ENCODE results near the gene AP3B1.

Gene AP3B1

GRCh38 chr5:77971776-77972468, 322.6 kb downstream of the AP3B1 start:
- DNase-seq (ENCODE audit: low read depth, low spot score): no peak

GRCh38 chr5:77970891-77971290, 323.6 kb downstream of the AP3B1 start:
- DNase-seq (ENCODE audit: low read depth, low spot score): no peak

- DNase-seq (ENCODE audit: low read depth, low spot score): no peak
Observed at GRCh38 chr5:77963795-77964194, 330.7 kb downstream of the AP3B1 start.

GRCh38 chr5:77960863-77961396, 333.6 kb downstream of the AP3B1 start:
- no peak for DNase-seq (ENCODE audit: low read depth, low spot score)

GRCh38 chr5:77960305-77960704, 334.2 kb downstream of the AP3B1 start:
- DNase-seq (ENCODE audit: low read depth, low spot score): no peak

- no peak for DNase-seq (ENCODE audit: low read depth, low spot score)
Observed at GRCh38 chr5:77958642-77959330, 335.7 kb downstream of the AP3B1 start.

GRCh38 chr5:77957931-77958521, 336.5 kb downstream of the AP3B1 start:
- no peak for DNase-seq (ENCODE audit: low read depth, low spot score)

GRCh38 chr5:77957516-77957915, 337.0 kb downstream of the AP3B1 start:
- no peak for DNase-seq (ENCODE audit: low read depth, low spot score)

GRCh38 chr5:77957081-77957480, 337.4 kb downstream of the AP3B1 start:
- DNase-seq (ENCODE audit: low read depth, low spot score): no peak

- no peak for DNase-seq (ENCODE audit: low read depth, low spot score)
Observed at GRCh38 chr5:77955577-77955976, 338.9 kb downstream of the AP3B1 start.

GRCh38 chr5:77953374-77953773, 341.1 kb downstream of the AP3B1 start:
- no peak for DNase-seq (ENCODE audit: low read depth, low spot score)

GRCh38 chr5:77952636-77953212, 341.8 kb downstream of the AP3B1 start:
- DNase-seq (ENCODE audit: low read depth, low spot score): no peak

Measured in activated naive CD8-positive, alpha-beta T cell treated with anti-CD3 and anti-CD28 coated beads, Interleukin-2, amount 50 U/mL, for 16 hours (primary cell).